Gastrocnemius medialis (tissue), 4 donors: ENCODE data around the gene STK38. TPM values are rescaled to one million over a fixed set of nuclear protein-coding genes. Genes with fewer than 3 reads are reported as not detected.
A peak's percentile ranks its signal among the peaks of the same experiment; 100 is the strongest.

Experiments used
- ATAC-seq, 2 donors: fragments of 150-250 bp; one replicate each; pipeline ENCODE4 v1.9.1; 2016
- DNase-seq, 2 donors: peaks; one replicate each; pipeline ENCODE4 v3.0.0-alpha.2; 2019
- H3K27ac ChIP-seq, 4 donors: fragments of 200-600 bp; sonication (generic); 1 replicate in 1 of 4; 2 replicates in 3 of 4; pipeline ENCODE4 v1.5.1; 2016 to 2018; ENCODE audit warnings: mild to moderate bottlenecking in 2 of 4, moderate library complexity in 1 of 4
- H3K27me3 ChIP-seq, 3 donors: fragments of 200-600 bp; sonication (generic) in 2 of 3; 1 replicate in 1 of 3; 2 replicates in 2 of 3; pipeline versions ENCODE4 v1.5.1 to v1.6.0; 2016 to 2019; ENCODE audit warnings: mild to moderate bottlenecking in 1 of 3, moderate library complexity in 1 of 3
- H3K36me3 ChIP-seq, 2 donors: fragments of 200-600 bp; sonication (generic) in 1 of 2; one replicate each; pipeline ENCODE4 v1.5.1; 2017 to 2018
- H3K4me1 ChIP-seq, 2 donors: fragments of 200-600 bp; sonication (generic) in 1 of 2; one replicate each; pipeline ENCODE4 v1.5.1; 2016 to 2017; ENCODE audit warnings: mild to moderate bottlenecking in 2 of 2
- H3K4me3 ChIP-seq, 4 donors: fragments of 200-600 bp; sonication (generic) in 3 of 4; 1 replicate in 1 of 4; 2 replicates in 3 of 4; pipeline ENCODE4 v1.5.1; 2016 to 2019; ENCODE audit warnings: mild to moderate bottlenecking in 2 of 4
- H3K9me3 ChIP-seq, 3 donors: fragments of 200-600 bp; sonication (generic) in 2 of 3; 1 replicate in 1 of 3; 2 replicates in 2 of 3; pipeline ENCODE4 v1.5.1; 2016 to 2019
- POLR2A ChIP-seq, 2 donors: fragments of 450-650 bp; IDR thresholded peaks; one replicate each; pipeline ENCODE4 v1.6.1; 2017; ENCODE audit warnings: antibody characterized with exemption in 2 of 2, mild to moderate bottlenecking in 2 of 2, moderate library complexity in 2 of 2
- in situ Hi-C, 4 donors: fragments of 200-750 bp; cut with MboI; loops; one replicate each; pipeline versions ENCODE4 v1.15.0 to v1.8.0; 2017; ENCODE audit warnings: low sequenced_read_pairs in 4 of 4
- intact Hi-C: fragments of 100-400 bp; cut with DNase I; formaldehyde crosslinking; loops from one replicate; pipeline ENCODE4 v1.15.1; 2023; ENCODE audit warnings: low total_unique reads
- total RNA-seq, 4 donors: library from RNA; depleted of rRNA; stranded (reverse); fragments of >200 nt; gene quantifications; one replicate each; pipeline versions ENCODE4 v1.1.0 to v1.2.3, GENCODE V29; 2016
- TF ChIP-seq, protein P1 (sequence below), 5 experiments: fragments of 450-650 bp in 3 of 5; fragments of 200-600 bp in 2 of 5; sonication (generic) in 2 of 5; IDR thresholded peaks in 4 of 5; conservative IDR thresholded peaks in 1 of 5; 1 replicate in 4 of 5; 2 replicates in 1 of 5; pipeline ENCODE4 v1.5.1; 2016 to 2019; ENCODE audit warnings: antibody characterized with exemption in 5 of 5, mild to moderate bottlenecking in 3 of 5, moderate library complexity in 3 of 5

STK38 gene
- total RNA-seq, 4 donors from 2014 or later = 10.8 to 14.8 (median 12.7) TPM

DNA sequence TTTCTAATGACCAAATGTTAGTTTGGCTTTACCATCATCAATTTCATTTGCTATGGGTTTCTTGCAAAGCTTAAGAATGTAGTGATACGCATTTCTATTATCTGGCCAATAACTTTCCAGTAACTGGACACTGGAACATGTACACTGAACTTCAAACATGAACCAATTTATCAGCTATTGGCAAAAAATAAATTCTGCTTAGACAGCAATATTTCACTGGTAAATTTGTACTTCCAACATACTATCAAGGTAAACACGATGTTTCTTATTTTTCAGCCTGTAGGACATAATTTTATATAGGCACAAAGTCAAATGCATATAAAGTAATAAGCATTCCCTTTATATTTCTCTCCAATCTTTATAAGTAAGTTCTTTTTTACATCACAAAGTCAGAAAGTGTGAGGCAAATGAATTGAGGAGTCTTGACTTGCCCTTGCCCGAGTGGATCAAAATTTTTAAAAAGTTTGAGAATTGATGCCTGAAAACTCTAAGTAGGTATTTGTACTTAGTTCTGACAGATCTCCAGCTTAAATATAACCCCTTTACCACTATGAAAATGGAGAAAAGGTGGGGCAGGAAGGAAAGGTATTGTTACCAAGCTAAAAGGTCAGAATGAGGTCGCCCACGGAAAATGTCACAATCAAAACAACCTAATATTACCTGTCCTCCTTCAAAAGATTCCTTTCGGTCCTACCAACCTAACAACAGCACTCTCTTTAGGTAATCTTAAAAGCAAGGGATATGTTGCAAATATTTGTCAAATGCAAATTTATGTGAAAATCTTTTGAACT lies 41.3 kb downstream of the STK38 start:
- peaks cover 5 to 23% of the 10 kb centered on the region in 2 donors for H3K36me3 ChIP-seq
- H3K9me3 ChIP-seq = no peaks in the 10 kb centered on the region
- intact Hi-C loops (no loop called here), in situ Hi-C loops (no loop called here)
- H3K27ac ChIP-seq = peak overlapping the region in 1 of 4 donors; percentile 6
- no peaks in the 10 kb centered on the region for H3K27me3 ChIP-seq
- H3K4me1 ChIP-seq = no peaks in the 10 kb centered on the region
- TF ChIP-seq, protein P1, sequence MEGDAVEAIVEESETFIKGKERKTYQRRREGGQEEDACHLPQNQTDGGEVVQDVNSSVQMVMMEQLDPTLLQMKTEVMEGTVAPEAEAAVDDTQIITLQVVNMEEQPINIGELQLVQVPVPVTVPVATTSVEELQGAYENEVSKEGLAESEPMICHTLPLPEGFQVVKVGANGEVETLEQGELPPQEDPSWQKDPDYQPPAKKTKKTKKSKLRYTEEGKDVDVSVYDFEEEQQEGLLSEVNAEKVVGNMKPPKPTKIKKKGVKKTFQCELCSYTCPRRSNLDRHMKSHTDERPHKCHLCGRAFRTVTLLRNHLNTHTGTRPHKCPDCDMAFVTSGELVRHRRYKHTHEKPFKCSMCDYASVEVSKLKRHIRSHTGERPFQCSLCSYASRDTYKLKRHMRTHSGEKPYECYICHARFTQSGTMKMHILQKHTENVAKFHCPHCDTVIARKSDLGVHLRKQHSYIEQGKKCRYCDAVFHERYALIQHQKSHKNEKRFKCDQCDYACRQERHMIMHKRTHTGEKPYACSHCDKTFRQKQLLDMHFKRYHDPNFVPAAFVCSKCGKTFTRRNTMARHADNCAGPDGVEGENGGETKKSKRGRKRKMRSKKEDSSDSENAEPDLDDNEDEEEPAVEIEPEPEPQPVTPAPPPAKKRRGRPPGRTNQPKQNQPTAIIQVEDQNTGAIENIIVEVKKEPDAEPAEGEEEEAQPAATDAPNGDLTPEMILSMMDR (IDR thresholded peaks at IDR 0.05 in 4 of 5, conservative IDR thresholded peaks at IDR 0.05 in 1 of 5) = no peak
- TF ChIP-seq POLR2A (IDR thresholded peaks at IDR 0.05) = no peak
- no peak for DNase-seq
- no peak overlapping the region for H3K4me3 ChIP-seq
- no peak for ATAC-seq

DNA sequence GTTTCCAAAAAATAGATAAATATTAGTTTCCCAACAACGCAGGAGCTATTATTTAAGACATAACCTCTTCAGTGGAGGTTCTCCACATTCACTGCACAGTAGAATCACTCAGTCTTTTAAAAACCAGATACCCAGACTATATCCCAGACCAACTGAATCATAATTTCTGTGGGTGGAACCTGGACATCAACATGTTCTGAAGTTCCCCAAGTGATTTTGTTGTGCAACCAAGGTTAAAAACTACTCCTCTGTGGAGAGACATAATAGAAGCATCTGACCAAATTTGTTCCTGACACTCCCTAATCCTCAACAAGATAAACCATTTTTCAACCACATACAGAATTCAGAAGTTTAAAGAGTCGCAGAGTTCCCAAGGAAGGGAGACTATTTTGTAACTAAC lies 42.3 kb downstream of the STK38 start:
- DNase-seq = no peak
- intact Hi-C loops = no loop called here
- in situ Hi-C loops = no loop called here
- H3K4me1 ChIP-seq = no peaks in the 10 kb centered on the region
- no peaks in the 10 kb centered on the region for H3K27me3 ChIP-seq
- ATAC-seq = peak; percentile 69 to 70
- no peaks in the 10 kb centered on the region for H3K9me3 ChIP-seq
- peaks cover 5 to 23% of the 10 kb centered on the region in 2 donors for H3K36me3 ChIP-seq
- TF ChIP-seq, protein P1 (IDR thresholded peaks at IDR 0.05 in 4 of 5, conservative IDR thresholded peaks at IDR 0.05 in 1 of 5) = no peak
- peak overlapping the region in 2 of 4 donors; percentile 6 to 16 for H3K27ac ChIP-seq
- no peak overlapping the region for H3K4me3 ChIP-seq

DNA sequence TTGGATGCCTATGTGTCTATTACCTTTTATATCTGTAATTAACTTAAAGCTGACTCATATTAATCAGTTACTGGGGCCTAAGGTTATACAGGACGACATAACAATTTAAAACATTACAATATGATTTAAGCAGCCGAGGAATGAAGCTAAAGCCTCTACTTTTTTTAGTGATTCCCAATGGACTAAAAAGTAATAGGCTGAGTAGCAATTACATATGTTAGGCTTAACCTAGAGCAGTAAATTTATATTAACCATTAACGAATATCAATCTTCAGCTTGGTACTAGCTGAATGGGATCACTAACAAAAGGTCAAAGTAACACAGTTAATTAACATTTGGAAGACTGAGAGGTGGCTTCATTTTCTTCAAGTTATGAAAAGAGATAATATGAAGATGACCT lies 43.1 kb downstream of the STK38 start:
- Histone ChIP-seq H3K36me3 (peaks cover 5 to 31% of the 10 kb centered on the region in 2 donors), H3K27ac (no peak overlapping the region), H3K27me3 (no peaks in the 10 kb centered on the region), H3K9me3 (no peaks in the 10 kb centered on the region), H3K4me3 (no peak overlapping the region), H3K4me1 (no peaks in the 10 kb centered on the region)
- TF ChIP-seq POLR2A (IDR thresholded peaks at IDR 0.05) = no peak
- TF ChIP-seq, protein P1 (IDR thresholded peaks at IDR 0.05 in 4 of 5, conservative IDR thresholded peaks at IDR 0.05 in 1 of 5) = no peak
- ATAC-seq = no peak
- DNase-seq = no peak
- intact Hi-C loops (no loop called here), in situ Hi-C loops (no loop called here)

DNA sequence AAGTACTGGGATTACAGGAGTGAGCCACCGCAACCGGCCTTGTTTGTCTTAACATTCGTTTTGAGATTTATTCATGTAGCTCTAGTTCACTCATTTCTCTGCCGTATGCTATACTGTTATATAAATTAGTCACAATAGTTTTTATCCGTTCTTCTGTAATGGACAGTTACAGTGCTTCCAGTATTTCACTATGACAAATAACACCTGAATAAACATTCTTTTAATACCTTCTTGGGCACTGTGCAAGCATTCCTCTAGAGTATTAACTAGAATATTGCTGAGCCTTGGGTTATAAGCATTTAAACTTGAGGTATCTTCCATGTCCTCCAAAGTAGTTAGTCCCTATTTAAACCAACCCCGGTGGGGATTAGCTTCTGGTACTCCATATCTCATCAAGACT lies 45.6 kb downstream of the STK38 start:
- Histone ChIP-seq H3K36me3 (peaks cover 5 to 53% of the 10 kb centered on the region in 2 donors), H3K27ac (no peak overlapping the region)

More for the DNA sequence above, 45.6 kb downstream of the STK38 start:
- Histone ChIP-seq H3K4me3 (no peak overlapping the region), H3K27me3 (no peaks in the 10 kb centered on the region), H3K9me3 (no peaks in the 10 kb centered on the region), H3K4me1 (no peaks in the 10 kb centered on the region)
- in situ Hi-C loops = no loop called here
- intact Hi-C loops = no loop called here
- TF ChIP-seq POLR2A (IDR thresholded peaks at IDR 0.05) = no peak
- TF ChIP-seq, protein P1 (IDR thresholded peaks at IDR 0.05 in 4 of 5, conservative IDR thresholded peaks at IDR 0.05 in 1 of 5) = no peak
- DNase-seq = no peak
- no peak for ATAC-seq
